Psoas muscle (tissue), 8 donors: ENCODE data around the gene RGL3. TPM values are rescaled to one million over a fixed set of nuclear protein-coding genes. Genes with fewer than 3 reads are reported as not detected.

Experiments
- ATAC-seq, 4 donors: fragments of 200-7000 bp; cut with Tn5 transposase; one replicate each; pipeline ENCODE4 v1.9.1; 2020; ENCODE audit warnings: moderate library complexity in 3 of 4, mild to moderate bottlenecking in 2 of 4
- DNase-seq, 2 donors: peaks; one replicate each; pipeline ENCODE4 v3.0.0-alpha.2; 2020
- H3K27ac ChIP-seq: fragments of 200-600 bp; one replicate; pipeline ENCODE4 v1.8.0; 2022
- H3K27me3 ChIP-seq, 3 donors: fragments of 200-600 bp in 1 of 3; one replicate each; pipeline versions ENCODE4 v1.6.1 to v1.8.0; 2013 to 2022; ENCODE audit warnings: low read length in 2 of 3, mild to moderate bottlenecking in 2 of 3, moderate library complexity in 1 of 3; ENCODE audit not compliant: insufficient read depth in 3 of 3
- H3K36me3 ChIP-seq, 2 donors: fragments of 200-600 bp in 1 of 2; one replicate each; pipeline versions ENCODE4 v1.6.1 to v1.8.0; 2013 to 2022; ENCODE audit warnings: low read depth in 1 of 2, mild to moderate bottlenecking in 1 of 2, moderate library complexity in 1 of 2; ENCODE audit not compliant: insufficient read depth in 1 of 2
- H3K4me1 ChIP-seq: fragments of 200-600 bp; one replicate; pipeline ENCODE4 v1.8.0; 2022
- H3K4me3 ChIP-seq: fragments of 200-600 bp; one replicate; pipeline ENCODE4 v1.8.0; 2022; ENCODE audit warnings: mild to moderate bottlenecking
- H3K9me3 ChIP-seq: fragments of 200-600 bp; one replicate; pipeline ENCODE4 v1.8.0; 2022
- CTCF ChIP-seq: fragments of 200-600 bp; IDR thresholded peaks from one replicate; pipeline ENCODE4 v1.8.0; 2022; ENCODE audit warnings: antibody characterized with exemption
- WGBS, 3 donors: extraction: QIAGEN DNeasy Blood & Tissue Kit; methylation state at CpG; one replicate each; pipeline versions ENCODE4 v1.1.6 to v1.1.7; 2013; 5-methylcytosine and 5-hydroxymethylcytosine counted together
- intact Hi-C, 2 donors: fragments of 100-400 bp; cut with DNase I; formaldehyde crosslinking; loops; one replicate each; pipeline versions ENCODE4 v1.11.0 to v1.14.2; 2022
- polyA plus RNA-seq, 3 donors: library from polyadenylated mRNA; stranded (reverse); fragments of 200-250 nt; gene quantifications; one replicate each; pipeline ENCODE4 v1.2.3, GENCODE V29; 2013
- total RNA-seq, 4 donors: library from RNA; stranded (reverse); fragmentation: NEBNext Ultra II Directional in 2 of 4; extraction: Animal tissue kit (Norgen Biotek cat#: 25700) in 2 of 4; gene quantifications; one replicate each; pipeline versions ENCODE4 v1.2.1 to v1.2.4, GENCODE V29; 2021 to 2023
- donor health status: healthy with polysubstance abuse.
- donor health status: DM: no; HTN: no; CAD: no; lungs with moderate emphysema.
- donor health status: Bipolar disorder and iron deficiency.
- donor health status: healthy.
- donor health status: DM: yes; HTN: yes; CAD: no.
- donor health status: DM: no; HTN: no; CAD: no.
- donor health status: DM: no; HTN: no; CAD: no.
- donor health status: DM: yes; HTN: yes; CAD: no.

RGL3 gene
- total and polyA plus RNA-seq, 7 donors, result 1.2 to 6.4 (median 2.2) TPM

GRCh38 chr19:11420429-11421370 lies 1.6 kb upstream of the RGL3 start:
- H3K27ac ChIP-seq, result peak overlapping the region; percentile 53
- no peaks in the 10 kb centered on the region for H3K36me3 ChIP-seq
- ATAC-seq (peak; percentile 28 to 69 (median 37)), DNase-seq (peak; percentile 72 to 88)
- peaks cover 0 to 78% (median 28%) of the 10 kb centered on the region in 3 donors for H3K27me3 ChIP-seq
- WGBS, 3 donors, result 4 to 5% (median 5%) methylated on average over 36 to 46 of the region's 46 CpGs
- no peaks in the 10 kb centered on the region for H3K4me1 ChIP-seq
- H3K4me3 ChIP-seq, result peak overlapping the region; percentile 47
- intact Hi-C loops, result loop anchor here in 1 of 2 donors (5.0 kb wide), 1 partner anchor 38 kb away; the partner anchor contains the start of gene EPOR
- TF ChIP-seq CTCF, result no peak
- no peaks in the 10 kb centered on the region for H3K9me3 ChIP-seq

- Histone ChIP-seq H3K27me3 (peaks cover 0 to 66% (median 28%) of the 10 kb centered on the region in 3 donors), H3K9me3 (no peaks in the 10 kb centered on the region), H3K27ac (no peak overlapping the region), H3K4me3 (peak overlapping the region; percentile 60), H3K4me1 (no peaks in the 10 kb centered on the region), H3K36me3 (no peaks in the 10 kb centered on the region)
- intact Hi-C loops, result no loop called here
- no peak for ATAC-seq
- TF ChIP-seq CTCF, result no peak
- 7 to 12% (median 10%) methylated on average over 8 to 16 of the region's 16 CpGs for WGBS, 3 donors
- no peak for DNase-seq
Measured at GRCh38 chr19:11418094-11418548, 993 bp downstream of the RGL3 start.

- Histone ChIP-seq H3K27ac (no peak overlapping the region), H3K4me3 (no peak overlapping the region), H3K36me3 (no peaks in the 10 kb centered on the region), H3K4me1 (no peaks in the 10 kb centered on the region), H3K27me3 (peaks cover 0 to 53% (median 21%) of the 10 kb centered on the region in 3 donors), H3K9me3 (no peaks in the 10 kb centered on the region)
- ATAC-seq, result no peak
- WGBS, 3 donors, result 88 to 95% (median 90%) methylated on average over 17 of the region's 17 CpGs
- DNase-seq, result no peak
- TF ChIP-seq CTCF, result no peak
- intact Hi-C loops, result no loop called here
Measured at GRCh38 chr19:11416346-11417052, 2.6 kb downstream of the RGL3 start.

- Histone ChIP-seq H3K4me1 (no peaks in the 10 kb centered on the region), H3K36me3 (no peaks in the 10 kb centered on the region), H3K27ac (no peak overlapping the region), H3K27me3 (peaks cover 0 to 33% (median 7%) of the 10 kb centered on the region in 3 donors), H3K9me3 (no peaks in the 10 kb centered on the region), H3K4me3 (no peak overlapping the region)
- ATAC-seq (no peak), DNase-seq (no peak)
- TF ChIP-seq CTCF, result no peak
- 64 to 66% (median 66%) methylated on average over 2 of the region's 2 CpGs for WGBS, 3 donors
- intact Hi-C loops, result no loop called here
Measured at GRCh38 chr19:11414544-11414943, 4.6 kb downstream of the RGL3 start.
